Measurements from ENCODE around the gene PROSER2.

GRCh38 chr10:11846542-11846941 is 23.4 kb downstream of the PROSER2 start:
- TF ChIP-seq POLR2A (IDR thresholded peaks at IDR 0.05; ENCODE audit: low read length): no peak
- no peak for TF ChIP-seq GATA1 (IDR thresholded peaks at IDR 0.05; ENCODE audit: low read depth, low read length)
